ENCODE data around the gene HHATL. TPM values are rescaled to one million over a fixed set of nuclear protein-coding genes. Genes with fewer than 3 reads are reported as not detected.

The HHATL gene
- total RNA-seq, 1 donor from 2014 or later: not detected

DNA sequence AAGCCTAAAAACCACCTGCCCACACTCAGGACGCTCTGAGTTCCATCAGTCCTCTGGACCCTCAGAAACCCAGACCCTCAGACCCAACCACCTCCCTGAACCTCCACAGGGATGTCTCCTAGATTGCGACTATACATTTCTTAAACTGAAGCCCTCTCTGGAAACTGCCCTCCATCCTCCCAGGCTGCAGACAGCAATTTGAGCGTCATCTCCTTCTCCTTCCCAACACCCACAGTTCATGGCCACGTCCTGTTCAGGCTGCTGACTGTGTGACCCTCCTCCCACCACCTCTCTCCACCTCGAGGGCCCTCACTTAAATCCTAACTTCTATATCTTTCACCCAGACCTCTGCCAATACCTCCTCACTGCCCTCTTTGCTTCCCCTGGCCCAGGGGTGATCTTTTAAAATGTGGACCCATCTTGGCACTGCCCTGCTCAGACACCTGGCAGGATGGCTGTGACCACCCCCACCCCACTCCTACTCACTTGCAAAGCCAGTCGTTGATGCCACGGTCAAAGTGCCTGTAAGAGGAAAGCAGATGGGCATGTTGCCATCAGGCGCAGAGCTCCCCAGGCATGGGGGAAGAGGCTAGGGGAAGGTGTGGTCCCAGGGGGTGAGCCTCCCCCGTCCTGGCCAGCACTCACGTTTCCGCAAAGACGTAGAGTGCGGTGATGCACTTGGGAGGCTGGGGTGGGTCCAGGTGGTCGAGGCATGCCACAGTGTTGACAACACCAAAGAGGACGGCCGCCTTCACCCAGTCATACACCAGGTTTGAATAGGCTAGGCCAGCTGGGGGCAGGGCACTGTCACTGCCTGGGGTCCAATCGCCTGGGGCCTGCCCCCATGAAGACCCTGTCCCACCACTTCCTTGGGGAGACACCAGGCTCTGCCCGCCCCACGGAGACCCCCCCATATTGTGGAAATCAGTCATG lies 6.0 kb downstream of the HHATL start:
- Histone ChIP-seq H3K4me3 (ENCODE audit: low read depth, low read length) (no peak overlapping the region), H3K27me3 (ENCODE audit: control insufficient read depth, insufficient read depth, low read length) (no peaks in the 10 kb centered on the region), H3K36me3 (ENCODE audit: control insufficient read depth, insufficient read depth, low read length) (no peaks in the 10 kb centered on the region)
- DNase-seq (ENCODE audit: low read depth): no peak
- no peak for FAIRE-seq
- TF ChIP-seq, protein P1, sequence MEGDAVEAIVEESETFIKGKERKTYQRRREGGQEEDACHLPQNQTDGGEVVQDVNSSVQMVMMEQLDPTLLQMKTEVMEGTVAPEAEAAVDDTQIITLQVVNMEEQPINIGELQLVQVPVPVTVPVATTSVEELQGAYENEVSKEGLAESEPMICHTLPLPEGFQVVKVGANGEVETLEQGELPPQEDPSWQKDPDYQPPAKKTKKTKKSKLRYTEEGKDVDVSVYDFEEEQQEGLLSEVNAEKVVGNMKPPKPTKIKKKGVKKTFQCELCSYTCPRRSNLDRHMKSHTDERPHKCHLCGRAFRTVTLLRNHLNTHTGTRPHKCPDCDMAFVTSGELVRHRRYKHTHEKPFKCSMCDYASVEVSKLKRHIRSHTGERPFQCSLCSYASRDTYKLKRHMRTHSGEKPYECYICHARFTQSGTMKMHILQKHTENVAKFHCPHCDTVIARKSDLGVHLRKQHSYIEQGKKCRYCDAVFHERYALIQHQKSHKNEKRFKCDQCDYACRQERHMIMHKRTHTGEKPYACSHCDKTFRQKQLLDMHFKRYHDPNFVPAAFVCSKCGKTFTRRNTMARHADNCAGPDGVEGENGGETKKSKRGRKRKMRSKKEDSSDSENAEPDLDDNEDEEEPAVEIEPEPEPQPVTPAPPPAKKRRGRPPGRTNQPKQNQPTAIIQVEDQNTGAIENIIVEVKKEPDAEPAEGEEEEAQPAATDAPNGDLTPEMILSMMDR (IDR thresholded peaks at IDR 0.05; ENCODE audit: insufficient read depth, low read length, severe bottlenecking): no peak

DNA sequence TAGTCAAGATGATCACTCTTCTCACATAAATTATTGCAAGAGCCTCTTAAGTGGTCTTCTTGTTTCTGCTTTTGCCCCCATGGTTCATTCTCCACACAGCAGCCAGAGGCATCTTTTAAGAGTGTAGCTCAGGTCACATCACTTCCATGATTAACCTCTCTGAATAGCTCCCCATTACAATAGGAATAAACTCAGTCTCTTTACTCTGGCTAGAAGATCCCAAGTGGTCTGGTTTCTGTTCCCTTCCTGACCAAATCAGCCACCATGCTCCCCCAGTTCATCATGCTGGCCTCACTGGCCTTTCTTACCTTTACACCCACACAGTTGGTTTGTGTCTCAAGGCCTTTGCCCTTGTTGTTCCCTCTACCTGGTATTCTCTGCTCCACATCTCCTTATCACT lies 8.2 kb downstream of the HHATL start:
- TF ChIP-seq, protein P1 (IDR thresholded peaks at IDR 0.05; ENCODE audit: insufficient read depth, low read length, severe bottlenecking): no peak
- Histone ChIP-seq H3K27me3 (ENCODE audit: control insufficient read depth, insufficient read depth, low read length) (no peaks in the 10 kb centered on the region), H3K36me3 (ENCODE audit: control insufficient read depth, insufficient read depth, low read length) (no peaks in the 10 kb centered on the region), H3K4me3 (ENCODE audit: low read depth, low read length) (no peak overlapping the region)
- DNase-seq (ENCODE audit: low read depth) (no peak), FAIRE-seq (no peak)

DNA sequence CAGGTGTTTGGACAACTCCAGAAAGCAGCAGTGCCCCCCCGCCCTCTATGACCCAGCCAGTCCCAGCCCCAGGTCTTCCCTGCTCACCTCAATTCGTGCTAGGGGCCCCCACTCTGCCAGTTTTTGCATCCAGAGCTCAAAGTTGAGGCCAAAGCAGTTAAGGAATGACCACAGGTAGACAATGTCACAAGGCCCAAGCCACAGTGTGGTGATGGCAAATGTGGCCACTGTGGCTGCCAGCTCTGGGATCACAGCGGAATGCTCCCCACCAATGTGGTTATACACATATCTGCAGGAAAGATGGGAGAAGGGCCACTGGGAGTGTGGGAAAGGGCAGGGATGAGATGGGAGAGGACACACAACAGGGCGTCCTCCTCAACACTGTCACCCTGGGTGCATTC lies 9.1 kb downstream of the HHATL start:
- DNase-seq (ENCODE audit: low read depth) (no peak), FAIRE-seq (no peak)
- H3K4me3 ChIP-seq (ENCODE audit: low read depth, low read length): no peak overlapping the region
- H3K27me3 ChIP-seq (ENCODE audit: control insufficient read depth, insufficient read depth, low read length): no peaks in the 10 kb centered on the region
- H3K36me3 ChIP-seq (ENCODE audit: control insufficient read depth, insufficient read depth, low read length): no peaks in the 10 kb centered on the region
- TF ChIP-seq, protein P1 (IDR thresholded peaks at IDR 0.05; ENCODE audit: insufficient read depth, low read length, severe bottlenecking): no peak

DNA sequence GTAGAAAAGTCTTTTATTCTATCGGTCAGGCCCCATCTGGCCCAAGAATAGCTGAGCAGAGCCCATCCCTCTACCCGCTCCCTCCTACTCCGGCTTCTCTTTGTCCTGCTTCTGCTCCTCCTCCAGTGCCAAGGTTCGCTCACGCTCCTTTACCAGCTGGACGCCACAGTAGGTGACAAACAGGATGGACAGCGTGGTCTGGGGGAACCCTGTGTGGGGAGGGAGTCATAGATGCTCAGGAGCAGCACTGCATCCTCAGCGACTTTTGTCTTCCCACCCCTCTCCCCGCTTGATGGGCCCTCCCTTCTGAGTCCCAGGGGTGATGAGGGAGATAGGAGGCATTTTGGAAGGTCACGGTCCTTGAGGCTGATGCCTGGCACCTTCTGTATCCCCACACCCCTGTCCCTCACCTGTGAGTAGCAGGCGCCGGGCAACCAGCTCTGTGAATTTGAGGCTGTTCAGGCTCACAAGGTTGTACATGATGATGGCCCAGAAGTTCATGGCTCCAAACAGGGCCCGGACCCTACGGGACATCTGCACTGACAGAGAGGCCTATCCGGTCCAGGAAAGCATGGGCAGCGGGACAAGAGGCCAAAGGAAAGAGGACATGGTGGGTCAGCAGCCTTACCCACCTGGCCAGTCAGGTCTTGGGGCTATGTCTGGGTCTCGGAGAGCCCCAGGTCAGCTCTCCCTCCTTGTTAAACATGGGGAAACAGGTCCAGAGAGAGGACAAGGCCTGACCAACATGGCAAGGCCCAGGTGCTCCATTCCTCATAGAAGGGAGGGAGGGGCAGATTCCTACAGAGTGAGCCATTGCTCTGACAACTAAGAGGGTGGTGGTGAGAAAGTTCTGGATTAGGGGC lies 9.7 kb downstream of the HHATL start:
- TF ChIP-seq, protein P1 (IDR thresholded peaks at IDR 0.05; ENCODE audit: insufficient read depth, low read length, severe bottlenecking): no peak
- H3K27me3 ChIP-seq (ENCODE audit: control insufficient read depth, insufficient read depth, low read length): no peaks in the 10 kb centered on the region
- FAIRE-seq (peak; percentile 68), DNase-seq (ENCODE audit: low read depth) (peak; percentile 38)
- no peaks in the 10 kb centered on the region for H3K36me3 ChIP-seq (ENCODE audit: control insufficient read depth, insufficient read depth, low read length)
- H3K4me3 ChIP-seq (ENCODE audit: low read depth, low read length): no peak overlapping the region

DNA sequence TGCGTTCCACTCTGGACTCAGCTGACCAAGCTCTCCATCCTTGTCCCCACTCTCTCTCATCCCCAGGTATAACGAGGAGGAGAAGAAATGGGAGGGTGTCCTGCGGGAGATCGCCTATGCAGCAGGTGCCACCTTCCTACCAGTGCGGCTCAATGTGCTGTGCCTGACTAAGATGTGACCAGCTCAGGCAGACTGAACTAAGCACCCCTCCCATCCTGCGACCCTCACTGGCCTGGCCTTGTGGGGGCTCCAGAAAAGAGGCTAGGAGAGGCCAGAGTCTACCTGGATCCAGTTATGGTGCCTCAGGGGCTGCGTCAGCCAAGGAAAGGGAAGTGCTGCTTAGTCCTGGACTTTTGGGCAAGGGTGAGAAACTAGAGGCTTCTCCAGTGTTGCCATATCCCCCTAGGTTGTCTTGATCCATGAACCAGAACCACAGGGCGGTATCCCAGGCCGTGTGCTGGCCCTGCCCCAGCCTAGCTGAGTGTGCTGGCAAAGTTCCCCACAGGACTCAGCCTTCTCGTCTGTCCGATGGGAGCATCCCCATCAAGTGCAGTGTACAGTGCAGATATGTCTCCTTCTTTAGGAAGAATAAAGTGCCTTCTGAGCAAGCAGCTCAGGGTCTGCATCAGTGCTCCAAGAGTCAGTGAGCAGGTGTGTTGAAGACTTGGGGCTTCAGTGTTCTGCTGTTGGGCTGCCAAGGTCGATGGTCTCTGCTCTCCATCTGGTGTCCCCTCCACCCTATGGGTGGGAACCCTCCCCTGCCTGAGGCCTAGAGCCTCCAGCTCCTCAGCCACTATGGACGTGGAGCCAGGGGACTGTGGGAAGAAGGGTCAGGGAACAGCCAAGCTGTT lies 10.6 kb downstream of the HHATL start:
- TF ChIP-seq, protein P1 (IDR thresholded peaks at IDR 0.05; ENCODE audit: insufficient read depth, low read length, severe bottlenecking): no peak
- H3K27me3 ChIP-seq (ENCODE audit: control insufficient read depth, insufficient read depth, low read length): peaks cover 1% of the 10 kb centered on the region
- DNase-seq (ENCODE audit: low read depth) (no peak), FAIRE-seq (no peak)
- H3K4me3 ChIP-seq (ENCODE audit: low read depth, low read length): no peak overlapping the region
- no peaks in the 10 kb centered on the region for H3K36me3 ChIP-seq (ENCODE audit: control insufficient read depth, insufficient read depth, low read length)
